Raji (cell line): ENCODE data around the gene NUTM2D.
"Not testable (repeated sequence)": the region's sequence is repeated elsewhere in the genome, so short reads cannot be mapped to it uniquely, and the experiment has no call there.

Experiments
- POLR2A ChIP-seq: IDR thresholded peaks from 2 replicates; pipeline ENCODE4 v1.6.1; 2011; ENCODE audit warnings: low read depth, low read length, control low read depth; ENCODE audit not compliant: insufficient read depth

The NUTM2D gene

DNA sequence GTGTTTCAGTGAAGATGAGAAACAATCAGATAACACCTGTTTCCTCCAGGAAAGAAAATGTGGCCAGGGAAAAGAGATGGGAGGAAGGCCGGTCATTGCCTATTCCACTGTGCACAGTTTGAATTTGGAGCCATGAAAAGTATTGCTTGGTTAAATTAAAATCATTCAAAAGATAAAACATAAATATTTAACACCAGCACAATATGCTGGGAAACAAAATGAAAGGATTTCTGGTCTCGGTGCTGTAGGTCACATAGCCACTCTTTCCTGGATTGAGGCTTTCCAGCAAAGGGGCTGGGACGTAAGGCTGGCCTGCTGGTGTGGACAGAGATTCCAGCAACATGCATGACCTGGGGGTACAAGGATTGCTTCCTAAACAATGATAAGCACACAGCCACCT lies at the start of gene NUTM2D:
TSS of gene NUTM2D (plus strand) at position 301 of the 400 bp plus-strand sequence. CDS start 522 bp downstream, outside the sequence.
- not testable (repeated sequence) for TF ChIP-seq POLR2A

GRCh38 chr10:87342249-87342710 lies 15.3 kb upstream of the NUTM2D start:
- peak; percentile 39; the same call in 1 of the 2 replicates for TF ChIP-seq POLR2A

- TF ChIP-seq POLR2A, result 0 out of 2 replicates have a peak, but pooled peaks have one; percentile 28
Observed at GRCh38 chr10:87342711-87343258, 14.8 kb upstream of the NUTM2D start.
